GM23338 (cell line): Measurements from ENCODE around the gene SLC15A1. TPM values are rescaled to one million over a fixed set of nuclear protein-coding genes. Genes with fewer than 3 reads are reported as not detected.

Experiments
- ATAC-seq: fragments of 200-7000 bp; cut with Tn5 transposase; 3 replicates; pipeline ENCODE4 v1.9.1; 2020
- DNase-seq: peaks from one replicate; pipeline ENCODE4 v3.0.0-alpha.2; 2015; ENCODE audit warnings: low spot score
- H2AFZ ChIP-seq: fragments of 200-600 bp; sonication (generic); 2 replicates; pipeline ENCODE4 v1.8.0; 2016; ENCODE audit warnings: antibody characterized with exemption, mild to moderate bottlenecking, moderate library complexity
- H3F3A ChIP-seq: fragments of 200-600 bp; sonication (generic); replicated peaks from 2 replicates; pipeline ENCODE4 v1.8.0; 2017; ENCODE audit warnings: antibody characterized with exemption, mixed run types, low read depth
- H3K27ac ChIP-seq: fragments of 200-600 bp; sonication (generic); 2 replicates; pipeline ENCODE4 v1.6.1; 2016; ENCODE audit warnings: low read depth
- H3K27me3 ChIP-seq: fragments of 200-600 bp; sonication (generic); 2 replicates; pipeline ENCODE4 v1.8.0; 2016; ENCODE audit warnings: mild to moderate bottlenecking, mixed run types, moderate library complexity; ENCODE audit not compliant: insufficient read depth
- H3K36me3 ChIP-seq: fragments of 200-600 bp; sonication (generic); 2 replicates; pipeline ENCODE4 v1.8.0; 2016; ENCODE audit warnings: mild to moderate bottlenecking; ENCODE audit not compliant: insufficient read depth
- H3K4me1 ChIP-seq: fragments of 200-600 bp; sonication (generic); 2 replicates; pipeline ENCODE4 v1.8.0; 2016; ENCODE audit warnings: mild to moderate bottlenecking, moderate library complexity; ENCODE audit not compliant: insufficient read depth
- H3K4me2 ChIP-seq: fragments of 200-600 bp; sonication (generic); 2 replicates; pipeline ENCODE4 v1.7.1; 2017; ENCODE audit warnings: mixed run types
- H3K4me3 ChIP-seq: fragments of 200-600 bp; sonication (generic); 2 replicates; pipeline ENCODE4 v1.6.1; 2016; ENCODE audit warnings: mixed run types
- H3K79me2 ChIP-seq: fragments of 200-600 bp; sonication (generic); replicated peaks from 2 replicates; pipeline ENCODE4 v1.8.0; 2017; ENCODE audit warnings: mild to moderate bottlenecking; ENCODE audit not compliant: insufficient read depth
- H3K9me2 ChIP-seq: fragments of 200-600 bp; sonication (generic); 2 replicates; pipeline ENCODE4 v1.8.0; 2017; ENCODE audit not compliant: insufficient read depth
- H4K20me1 ChIP-seq: fragments of 200-600 bp; sonication (generic); replicated peaks from 2 replicates; pipeline ENCODE4 v1.8.0; 2017; ENCODE audit warnings: mild to moderate bottlenecking; ENCODE audit not compliant: insufficient read depth
- H3K27ac Mint-ChIP-seq: 2 replicates; pipeline ENCODE4 v1.8.0; 2020; ENCODE audit warnings: inconsistent platforms, mild to moderate bottlenecking, moderate library complexity, mixed read lengths
- H3K27me3 Mint-ChIP-seq: 3 replicates; pipeline ENCODE4 v1.8.0; 2022; ENCODE audit warnings: low read depth, mild to moderate bottlenecking, moderate library complexity, mixed read lengths, inconsistent platforms; ENCODE audit not compliant: insufficient read depth, poor library complexity
- H3K36me3 Mint-ChIP-seq: 3 replicates; pipeline ENCODE4 v1.8.0; 2021; ENCODE audit warnings: low read depth, mild to moderate bottlenecking, inconsistent platforms, moderate library complexity, mixed read lengths
- H3K4me1 Mint-ChIP-seq: 3 replicates; pipeline ENCODE4 v1.8.0; 2020; ENCODE audit warnings: mild to moderate bottlenecking, inconsistent platforms, mixed read lengths
- H3K4me3 Mint-ChIP-seq: 3 replicates; pipeline ENCODE4 v1.8.0; 2021; ENCODE audit warnings: moderate library complexity, mild to moderate bottlenecking, inconsistent platforms, mixed read lengths
- H3K9me3 Mint-ChIP-seq: 3 replicates; pipeline ENCODE4 v1.8.0; 2020; ENCODE audit warnings: moderate library complexity, mild to moderate bottlenecking, inconsistent platforms, mixed read lengths
- CREB1 ChIP-seq: fragments of 250-450 bp; sonication (Bioruptor Pico); IDR thresholded peaks from 2 replicates; pipeline ENCODE4 v1.5.0; 2020; ENCODE audit warnings: low read depth, mild to moderate bottlenecking, moderate library complexity
- ETS1 ChIP-seq: IDR thresholded peaks from 2 replicates; pipeline ENCODE4 v1.6.1; 2016; ENCODE audit warnings: antibody characterized with exemption
- EZH2 ChIP-seq: fragments of 200-600 bp; sonication (generic); IDR thresholded peaks from one replicate; pipeline ENCODE4 v1.8.0; 2017; ENCODE audit warnings: antibody characterized with exemption, mild to moderate bottlenecking, low read depth; ENCODE audit not compliant: unreplicated experiment
- EZH2phosphoT487 ChIP-seq: fragments of 200-600 bp; sonication (generic); IDR thresholded peaks from one replicate; pipeline ENCODE4 v1.8.1; 2018; ENCODE audit warnings: antibody characterized with exemption; ENCODE audit not compliant: unreplicated experiment
- JUNB ChIP-seq: IDR thresholded peaks from one replicate; pipeline ENCODE4 v1.6.1; 2016; ENCODE audit warnings: antibody characterized with exemption; ENCODE audit not compliant: unreplicated experiment
- NANOG ChIP-seq: IDR thresholded peaks from 2 replicates; pipeline ENCODE4 v1.6.1; 2016; ENCODE audit warnings: antibody characterized with exemption, borderline replicate concordance
- POLR2AphosphoS5 ChIP-seq: IDR thresholded peaks from 2 replicates; pipeline ENCODE4 v1.6.1; 2016; ENCODE audit warnings: antibody characterized with exemption, low read depth
- STAT1 ChIP-seq: IDR thresholded peaks from one replicate; pipeline ENCODE4 v1.6.1; 2016; ENCODE audit warnings: antibody characterized with exemption; ENCODE audit not compliant: unreplicated experiment
- ZNF114 ChIP-seq: fragments of 250-450 bp; sonication (Bioruptor Pico); IDR thresholded peaks from 2 replicates; pipeline ENCODE4 v1.5.0; 2020; ENCODE audit warnings: mild to moderate bottlenecking, moderate library complexity
- ZNF331 ChIP-seq: fragments of 250-450 bp; sonication (Bioruptor Pico); IDR thresholded peaks from 2 replicates; pipeline ENCODE4 v1.5.0; 2020; ENCODE audit warnings: low read depth, mild to moderate bottlenecking, moderate library complexity
- polyA plus RNA-seq: library from polyadenylated mRNA; unstranded; fragments of >200 nt; fragmentation: Nextera tagmentation; extraction: Ambion mirVana; gene quantifications from 2 replicates; pipeline ENCODE4 v1.2.1, GENCODE V29; 2016
- total RNA-seq: library from RNA; depleted of rRNA; stranded (reverse); fragments of >200 nt; shearing (Covaris generic); gene quantifications from 2 replicates; pipeline ENCODE4 v1.2.3, GENCODE V29; 2014
- TF ChIP-seq, protein P1 (sequence below): fragments of 250-450 bp; sonication (Bioruptor Pico); IDR thresholded peaks from 2 replicates; pipeline ENCODE4 v1.5.0; 2020; ENCODE audit warnings: mild to moderate bottlenecking, moderate library complexity
- TF ChIP-seq, protein P2 (sequence below): IDR thresholded peaks from one replicate; pipeline ENCODE4 v1.6.1; 2018; ENCODE audit warnings: antibody characterized with exemption; ENCODE audit not compliant: unreplicated experiment
- TF ChIP-seq, protein P3 (sequence below), 2 experiments: fragments of 200-600 bp in 1 of 2; sonication (generic) in 1 of 2; conservative IDR thresholded peaks; 2 replicates each; pipeline versions ENCODE4 v1.5.1 to v1.6.1; 2016 to 2017; ENCODE audit warnings: antibody characterized with exemption in 2 of 2, low read depth in 2 of 2, mild to moderate bottlenecking in 2 of 2, moderate library complexity in 1 of 2

Gene SLC15A1
- total and polyA plus RNA-seq, 2 experiments from 2014 or later = 1.6 to 3.0 TPM

DNA sequence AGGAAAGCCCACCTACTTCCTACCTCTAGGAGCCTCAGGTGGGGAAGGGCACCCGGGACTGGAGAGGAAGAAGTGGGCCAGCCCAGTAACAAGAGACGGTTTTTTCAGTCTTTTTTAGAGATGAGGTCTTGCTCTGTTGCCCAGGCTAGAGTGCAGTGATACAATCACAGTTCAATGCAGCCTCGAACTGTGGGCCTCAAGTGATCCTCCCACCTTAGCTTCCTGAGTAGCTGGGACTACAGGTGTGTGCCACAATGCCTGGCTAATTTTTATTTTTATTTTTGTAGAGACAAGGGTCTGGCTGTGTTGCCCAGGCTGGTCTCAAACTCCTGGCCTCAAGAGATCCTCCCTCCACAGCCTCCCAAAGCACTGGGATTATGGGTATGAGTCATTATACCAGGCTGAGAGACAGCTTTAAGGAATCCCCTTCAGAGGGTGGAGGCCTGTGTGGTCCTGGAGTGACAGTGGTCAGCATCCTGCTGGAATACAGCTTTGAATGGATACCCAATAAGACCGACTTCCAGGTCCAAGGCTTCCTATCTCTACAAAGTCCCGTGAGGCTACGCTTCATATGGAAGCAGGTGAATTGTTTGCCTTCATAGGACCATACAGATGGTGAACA, 63.0 kb downstream of the SLC15A1 start:
- H3K9me3 Mint-ChIP-seq = no peaks in the 10 kb centered on the region
- TF ChIP-seq, protein P1, sequence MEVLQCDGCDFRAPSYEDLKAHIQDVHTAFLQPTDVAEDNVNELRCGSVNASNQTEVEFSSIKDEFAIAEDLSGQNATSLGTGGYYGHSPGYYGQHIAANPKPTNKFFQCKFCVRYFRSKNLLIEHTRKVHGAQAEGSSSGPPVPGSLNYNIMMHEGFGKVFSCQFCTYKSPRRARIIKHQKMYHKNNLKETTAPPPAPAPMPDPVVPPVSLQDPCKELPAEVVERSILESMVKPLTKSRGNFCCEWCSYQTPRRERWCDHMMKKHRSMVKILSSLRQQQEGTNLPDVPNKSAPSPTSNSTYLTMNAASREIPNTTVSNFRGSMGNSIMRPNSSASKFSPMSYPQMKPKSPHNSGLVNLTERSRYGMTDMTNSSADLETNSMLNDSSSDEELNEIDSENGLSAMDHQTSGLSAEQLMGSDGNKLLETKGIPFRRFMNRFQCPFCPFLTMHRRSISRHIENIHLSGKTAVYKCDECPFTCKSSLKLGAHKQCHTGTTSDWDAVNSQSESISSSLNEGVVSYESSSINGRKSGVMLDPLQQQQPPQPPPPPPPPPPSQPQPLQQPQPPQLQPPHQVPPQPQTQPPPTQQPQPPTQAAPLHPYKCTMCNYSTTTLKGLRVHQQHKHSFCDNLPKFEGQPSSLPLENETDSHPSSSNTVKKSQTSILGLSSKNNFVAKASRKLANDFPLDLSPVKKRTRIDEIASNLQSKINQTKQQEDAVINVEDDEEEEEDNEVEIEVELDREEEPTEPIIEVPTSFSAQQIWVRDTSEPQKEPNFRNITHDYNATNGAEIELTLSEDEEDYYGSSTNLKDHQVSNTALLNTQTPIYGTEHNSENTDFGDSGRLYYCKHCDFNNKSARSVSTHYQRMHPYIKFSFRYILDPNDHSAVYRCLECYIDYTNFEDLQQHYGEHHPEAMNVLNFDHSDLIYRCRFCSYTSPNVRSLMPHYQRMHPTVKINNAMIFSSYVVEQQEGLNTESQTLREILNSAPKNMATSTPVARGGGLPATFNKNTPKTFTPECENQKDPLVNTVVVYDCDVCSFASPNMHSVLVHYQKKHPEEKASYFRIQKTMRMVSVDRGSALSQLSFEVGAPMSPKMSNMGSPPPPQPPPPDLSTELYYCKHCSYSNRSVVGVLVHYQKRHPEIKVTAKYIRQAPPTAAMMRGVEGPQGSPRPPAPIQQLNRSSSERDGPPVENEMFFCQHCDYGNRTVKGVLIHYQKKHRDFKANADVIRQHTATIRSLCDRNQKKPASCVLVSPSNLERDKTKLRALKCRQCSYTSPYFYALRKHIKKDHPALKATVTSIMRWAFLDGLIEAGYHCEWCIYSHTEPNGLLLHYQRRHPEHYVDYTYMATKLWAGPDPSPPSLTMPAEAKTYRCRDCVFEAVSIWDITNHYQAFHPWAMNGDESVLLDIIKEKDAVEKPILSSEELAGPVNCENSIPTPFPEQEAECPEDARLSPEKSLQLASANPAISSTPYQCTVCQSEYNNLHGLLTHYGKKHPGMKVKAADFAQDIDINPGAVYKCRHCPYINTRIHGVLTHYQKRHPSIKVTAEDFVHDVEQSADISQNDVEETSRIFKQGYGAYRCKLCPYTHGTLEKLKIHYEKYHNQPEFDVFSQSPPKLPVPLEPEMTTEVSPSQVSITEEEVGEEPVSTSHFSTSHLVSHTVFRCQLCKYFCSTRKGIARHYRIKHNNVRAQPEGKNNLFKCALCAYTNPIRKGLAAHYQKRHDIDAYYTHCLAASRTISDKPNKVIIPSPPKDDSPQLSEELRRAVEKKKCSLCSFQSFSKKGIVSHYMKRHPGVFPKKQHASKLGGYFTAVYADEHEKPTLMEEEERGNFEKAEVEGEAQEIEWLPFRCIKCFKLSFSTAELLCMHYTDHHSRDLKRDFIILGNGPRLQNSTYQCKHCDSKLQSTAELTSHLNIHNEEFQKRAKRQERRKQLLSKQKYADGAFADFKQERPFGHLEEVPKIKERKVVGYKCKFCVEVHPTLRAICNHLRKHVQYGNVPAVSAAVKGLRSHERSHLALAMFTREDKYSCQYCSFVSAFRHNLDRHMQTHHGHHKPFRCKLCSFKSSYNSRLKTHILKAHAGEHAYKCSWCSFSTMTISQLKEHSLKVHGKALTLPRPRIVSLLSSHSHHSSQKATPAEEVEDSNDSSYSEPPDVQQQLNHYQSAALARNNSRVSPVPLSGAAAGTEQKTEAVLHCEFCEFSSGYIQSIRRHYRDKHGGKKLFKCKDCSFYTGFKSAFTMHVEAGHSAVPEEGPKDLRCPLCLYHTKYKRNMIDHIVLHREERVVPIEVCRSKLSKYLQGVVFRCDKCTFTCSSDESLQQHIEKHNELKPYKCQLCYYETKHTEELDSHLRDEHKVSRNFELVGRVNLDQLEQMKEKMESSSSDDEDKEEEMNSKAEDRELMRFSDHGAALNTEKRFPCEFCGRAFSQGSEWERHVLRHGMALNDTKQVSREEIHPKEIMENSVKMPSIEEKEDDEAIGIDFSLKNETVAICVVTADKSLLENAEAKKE = no peak
- TF ChIP-seq POLR2AphosphoS5 = no peak
- no peak for TF ChIP-seq STAT1
- no peak for TF ChIP-seq CREB1 (CRISPR knock-in tag)
- no peak for TF ChIP-seq JUNB
- no peak for TF ChIP-seq EZH2phosphoT487
- TF ChIP-seq NANOG = no peak
- TF ChIP-seq ZNF114 (CRISPR knock-in tag) = no peak
- TF ChIP-seq EZH2 = no peak
- TF ChIP-seq, protein P2, sequence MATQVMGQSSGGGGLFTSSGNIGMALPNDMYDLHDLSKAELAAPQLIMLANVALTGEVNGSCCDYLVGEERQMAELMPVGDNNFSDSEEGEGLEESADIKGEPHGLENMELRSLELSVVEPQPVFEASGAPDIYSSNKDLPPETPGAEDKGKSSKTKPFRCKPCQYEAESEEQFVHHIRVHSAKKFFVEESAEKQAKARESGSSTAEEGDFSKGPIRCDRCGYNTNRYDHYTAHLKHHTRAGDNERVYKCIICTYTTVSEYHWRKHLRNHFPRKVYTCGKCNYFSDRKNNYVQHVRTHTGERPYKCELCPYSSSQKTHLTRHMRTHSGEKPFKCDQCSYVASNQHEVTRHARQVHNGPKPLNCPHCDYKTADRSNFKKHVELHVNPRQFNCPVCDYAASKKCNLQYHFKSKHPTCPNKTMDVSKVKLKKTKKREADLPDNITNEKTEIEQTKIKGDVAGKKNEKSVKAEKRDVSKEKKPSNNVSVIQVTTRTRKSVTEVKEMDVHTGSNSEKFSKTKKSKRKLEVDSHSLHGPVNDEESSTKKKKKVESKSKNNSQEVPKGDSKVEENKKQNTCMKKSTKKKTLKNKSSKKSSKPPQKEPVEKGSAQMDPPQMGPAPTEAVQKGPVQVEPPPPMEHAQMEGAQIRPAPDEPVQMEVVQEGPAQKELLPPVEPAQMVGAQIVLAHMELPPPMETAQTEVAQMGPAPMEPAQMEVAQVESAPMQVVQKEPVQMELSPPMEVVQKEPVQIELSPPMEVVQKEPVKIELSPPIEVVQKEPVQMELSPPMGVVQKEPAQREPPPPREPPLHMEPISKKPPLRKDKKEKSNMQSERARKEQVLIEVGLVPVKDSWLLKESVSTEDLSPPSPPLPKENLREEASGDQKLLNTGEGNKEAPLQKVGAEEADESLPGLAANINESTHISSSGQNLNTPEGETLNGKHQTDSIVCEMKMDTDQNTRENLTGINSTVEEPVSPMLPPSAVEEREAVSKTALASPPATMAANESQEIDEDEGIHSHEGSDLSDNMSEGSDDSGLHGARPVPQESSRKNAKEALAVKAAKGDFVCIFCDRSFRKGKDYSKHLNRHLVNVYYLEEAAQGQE = no peak
- TF ChIP-seq ETS1 = no peak
- TF ChIP-seq, protein P3, sequence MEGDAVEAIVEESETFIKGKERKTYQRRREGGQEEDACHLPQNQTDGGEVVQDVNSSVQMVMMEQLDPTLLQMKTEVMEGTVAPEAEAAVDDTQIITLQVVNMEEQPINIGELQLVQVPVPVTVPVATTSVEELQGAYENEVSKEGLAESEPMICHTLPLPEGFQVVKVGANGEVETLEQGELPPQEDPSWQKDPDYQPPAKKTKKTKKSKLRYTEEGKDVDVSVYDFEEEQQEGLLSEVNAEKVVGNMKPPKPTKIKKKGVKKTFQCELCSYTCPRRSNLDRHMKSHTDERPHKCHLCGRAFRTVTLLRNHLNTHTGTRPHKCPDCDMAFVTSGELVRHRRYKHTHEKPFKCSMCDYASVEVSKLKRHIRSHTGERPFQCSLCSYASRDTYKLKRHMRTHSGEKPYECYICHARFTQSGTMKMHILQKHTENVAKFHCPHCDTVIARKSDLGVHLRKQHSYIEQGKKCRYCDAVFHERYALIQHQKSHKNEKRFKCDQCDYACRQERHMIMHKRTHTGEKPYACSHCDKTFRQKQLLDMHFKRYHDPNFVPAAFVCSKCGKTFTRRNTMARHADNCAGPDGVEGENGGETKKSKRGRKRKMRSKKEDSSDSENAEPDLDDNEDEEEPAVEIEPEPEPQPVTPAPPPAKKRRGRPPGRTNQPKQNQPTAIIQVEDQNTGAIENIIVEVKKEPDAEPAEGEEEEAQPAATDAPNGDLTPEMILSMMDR (conservative IDR thresholded peaks at IDR 0.05; ENCODE audit: low read depth in 2 of 2) = no peak
- TF ChIP-seq ZNF331 (CRISPR knock-in tag) = no peak
- no peaks in the 10 kb centered on the region for H3K36me3 ChIP-seq
- DNase-seq (no peak), ATAC-seq (no peak)
- H2AFZ ChIP-seq = no peak overlapping the region
- H3K4me2 ChIP-seq = no peak overlapping the region
- peaks cover 20% of the 10 kb centered on the region for H3K4me1 ChIP-seq
- H3K4me3 Mint-ChIP-seq = no peak overlapping the region
- peaks cover 7% of the 10 kb centered on the region for H3K27me3 Mint-ChIP-seq
- H3K27ac ChIP-seq = peak overlapping the region; percentile 23; the same call in 1 of the 2 replicates
- H3K27me3 ChIP-seq = no peaks in the 10 kb centered on the region
- H3K36me3 Mint-ChIP-seq = no peaks in the 10 kb centered on the region
- H3K4me1 Mint-ChIP-seq = peaks cover 37% of the 10 kb centered on the region
- H3K9me2 ChIP-seq = no peaks in the 10 kb centered on the region
- H3F3A ChIP-seq = no peaks in the 10 kb centered on the region
- H3K4me3 ChIP-seq = no peak overlapping the region
- no peaks in the 10 kb centered on the region for H4K20me1 ChIP-seq
- H3K79me2 ChIP-seq = no peaks in the 10 kb centered on the region
- peak overlapping the region; percentile 92; the same call in 1 of the 2 replicates for H3K27ac Mint-ChIP-seq
